Gastrocnemius medialis (tissue), 4 donors: ENCODE results near the gene GRB2.

Experiments used
- POLR2A ChIP-seq, 2 donors: fragments of 450-650 bp; IDR thresholded peaks; one replicate each; pipeline ENCODE4 v1.6.1; 2017; ENCODE audit warnings: antibody characterized with exemption in 2 of 2, mild to moderate bottlenecking in 2 of 2, moderate library complexity in 2 of 2
- TF ChIP-seq, protein P1 (sequence below), 5 experiments: fragments of 450-650 bp in 3 of 5; fragments of 200-600 bp in 2 of 5; sonication (generic) in 2 of 5; IDR thresholded peaks in 4 of 5; conservative IDR thresholded peaks in 1 of 5; 1 replicate in 4 of 5; 2 replicates in 1 of 5; pipeline ENCODE4 v1.5.1; 2016 to 2019; ENCODE audit warnings: antibody characterized with exemption in 5 of 5, mild to moderate bottlenecking in 3 of 5, moderate library complexity in 3 of 5

GRCh38 chr17:75411328-75412067 is 6.0 kb upstream of the GRB2 start:
- TF ChIP-seq POLR2A (IDR thresholded peaks at IDR 0.05), result no peak
- TF ChIP-seq, protein P1, sequence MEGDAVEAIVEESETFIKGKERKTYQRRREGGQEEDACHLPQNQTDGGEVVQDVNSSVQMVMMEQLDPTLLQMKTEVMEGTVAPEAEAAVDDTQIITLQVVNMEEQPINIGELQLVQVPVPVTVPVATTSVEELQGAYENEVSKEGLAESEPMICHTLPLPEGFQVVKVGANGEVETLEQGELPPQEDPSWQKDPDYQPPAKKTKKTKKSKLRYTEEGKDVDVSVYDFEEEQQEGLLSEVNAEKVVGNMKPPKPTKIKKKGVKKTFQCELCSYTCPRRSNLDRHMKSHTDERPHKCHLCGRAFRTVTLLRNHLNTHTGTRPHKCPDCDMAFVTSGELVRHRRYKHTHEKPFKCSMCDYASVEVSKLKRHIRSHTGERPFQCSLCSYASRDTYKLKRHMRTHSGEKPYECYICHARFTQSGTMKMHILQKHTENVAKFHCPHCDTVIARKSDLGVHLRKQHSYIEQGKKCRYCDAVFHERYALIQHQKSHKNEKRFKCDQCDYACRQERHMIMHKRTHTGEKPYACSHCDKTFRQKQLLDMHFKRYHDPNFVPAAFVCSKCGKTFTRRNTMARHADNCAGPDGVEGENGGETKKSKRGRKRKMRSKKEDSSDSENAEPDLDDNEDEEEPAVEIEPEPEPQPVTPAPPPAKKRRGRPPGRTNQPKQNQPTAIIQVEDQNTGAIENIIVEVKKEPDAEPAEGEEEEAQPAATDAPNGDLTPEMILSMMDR (IDR thresholded peaks at IDR 0.05 in 4 of 5, conservative IDR thresholded peaks at IDR 0.05 in 1 of 5), result no peak
